Measurements from ENCODE around the gene DDX54.
"Not testable (repeated sequence)": the region's sequence is repeated elsewhere in the genome, so short reads cannot be mapped to it uniquely, and the experiment has no call there.

DDX54 gene

DNA sequence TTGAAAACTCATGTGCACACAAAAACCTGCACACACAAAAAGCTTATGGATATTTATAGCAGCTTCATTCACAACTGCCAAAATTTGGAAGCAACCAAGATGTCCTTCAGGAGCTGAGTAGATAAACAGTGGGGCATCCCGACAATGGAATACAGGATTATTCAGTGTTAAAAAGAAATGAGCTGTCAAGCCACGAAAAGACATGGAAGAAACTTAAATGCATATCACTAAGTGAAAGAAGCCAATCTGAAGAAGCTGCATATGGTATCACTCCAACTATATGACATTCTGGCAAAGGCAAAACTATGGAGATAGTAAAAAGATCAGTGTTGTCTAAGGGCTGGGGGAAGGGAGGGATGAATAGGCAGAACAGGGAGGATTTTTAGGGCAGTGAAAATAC, 30.7 kb upstream of the DDX54 start:
- DNase-seq (ENCODE audit: low read depth), result no peak

DNA sequence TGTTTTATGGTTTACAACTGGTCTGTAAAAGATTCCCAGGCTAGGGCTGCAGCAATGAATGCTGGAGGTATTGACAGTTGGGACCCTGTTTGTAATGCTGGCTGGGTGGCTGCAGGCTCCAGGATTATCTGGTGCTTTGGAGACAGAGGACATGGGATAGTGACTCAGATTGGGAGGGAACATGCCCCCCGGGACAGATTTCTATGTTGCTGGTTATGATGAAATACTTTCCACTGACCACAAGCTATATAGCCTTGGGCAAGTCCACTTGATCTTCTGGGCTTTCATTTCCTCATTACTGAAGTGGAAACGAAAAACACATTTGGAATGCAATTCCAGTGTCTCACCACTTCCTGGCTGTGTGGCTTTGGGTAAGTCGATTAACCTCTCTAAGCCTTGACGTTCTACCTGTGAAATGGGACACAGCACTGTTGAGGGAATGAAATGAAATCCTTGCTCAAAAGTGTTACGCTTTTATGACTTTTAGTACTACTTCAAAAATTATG, 29.7 kb upstream of the DDX54 start:
- DNase-seq (ENCODE audit: low read depth), result peak; percentile 98

DNA sequence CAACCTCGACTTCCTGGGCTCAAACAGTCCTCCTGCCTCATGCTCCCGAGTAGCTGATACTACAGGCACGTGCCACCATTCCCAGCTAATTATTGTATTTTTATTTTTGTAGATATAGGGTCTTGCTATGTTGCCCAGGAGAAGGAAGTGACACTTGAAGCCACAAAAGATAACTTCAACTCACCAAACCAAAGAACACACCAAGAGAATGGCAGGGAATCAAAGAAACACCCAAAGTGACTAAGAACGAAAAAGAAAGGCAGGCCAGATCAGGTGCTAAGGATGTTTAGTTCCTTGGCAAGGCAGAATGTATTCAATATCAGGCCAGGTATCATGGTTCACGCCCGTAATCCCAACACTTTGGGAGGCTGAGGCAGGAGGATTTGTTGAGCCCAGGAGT, 25.9 kb upstream of the DDX54 start:
- DNase-seq (ENCODE audit: low read depth), result no peak

DNA sequence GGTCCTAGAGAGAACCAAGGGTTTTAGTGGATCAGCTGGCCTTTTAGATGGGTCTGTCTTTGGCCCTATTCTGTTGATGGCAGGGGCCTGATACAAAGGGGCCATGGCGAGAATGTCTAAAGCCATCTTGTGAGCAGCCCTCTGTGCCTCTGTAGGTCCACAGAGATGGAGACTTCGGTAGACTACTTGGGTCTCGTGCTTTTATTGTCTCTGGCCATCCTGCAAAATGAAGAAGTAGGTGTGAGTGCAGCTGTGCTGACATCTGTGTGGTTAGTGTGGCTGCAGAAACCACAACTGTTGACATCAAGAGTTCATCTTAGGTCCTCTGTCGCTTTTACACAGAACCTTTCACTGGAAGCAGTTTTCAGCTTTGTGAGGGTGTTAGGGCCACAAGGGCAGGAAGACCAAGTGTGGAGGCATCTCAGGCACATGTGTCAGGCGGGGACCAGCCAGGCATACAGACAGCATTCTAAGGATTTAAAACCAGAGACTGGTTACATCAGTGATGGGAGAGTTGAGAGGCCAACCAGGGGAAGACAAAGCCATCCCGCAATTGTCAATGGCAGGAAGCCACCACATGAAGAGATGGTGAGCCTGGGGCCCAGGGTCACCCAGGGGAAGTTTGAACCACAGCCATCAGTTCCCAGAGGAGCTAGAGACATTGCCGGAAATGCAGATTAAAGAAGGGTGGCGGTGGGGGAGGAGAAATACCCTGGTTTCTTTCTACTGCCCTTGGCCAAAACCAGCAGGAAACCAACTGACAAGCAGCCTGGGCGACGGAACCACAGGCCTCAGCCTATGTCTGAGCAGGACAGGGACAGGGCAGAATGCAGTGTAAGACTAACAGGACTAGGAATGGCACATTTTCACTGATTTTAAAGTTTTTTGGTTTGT, 23.0 kb upstream of the DDX54 start:
- DNase-seq (ENCODE audit: low read depth), result no peak

DNA sequence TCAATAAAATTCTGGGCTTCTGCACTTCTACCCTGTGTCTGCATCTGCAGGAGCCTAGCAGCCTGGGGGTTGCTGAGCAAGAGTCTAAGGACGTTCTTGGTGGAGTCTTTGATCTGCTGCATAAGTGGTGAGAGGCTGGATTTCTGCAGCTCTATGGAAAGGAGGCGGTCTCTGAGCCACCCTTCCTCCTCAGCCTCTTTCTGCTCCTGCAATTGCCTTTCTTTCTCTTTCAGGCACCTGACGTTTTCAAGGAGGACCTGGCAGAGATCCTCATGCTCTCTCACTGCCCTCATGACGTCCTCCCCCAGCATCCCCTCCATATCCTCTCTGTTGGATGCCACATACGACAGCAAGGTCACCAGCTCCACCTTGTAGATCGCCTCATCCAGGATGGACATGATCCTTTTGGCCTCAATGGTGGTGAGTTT, 22.3 kb upstream of the DDX54 start:
- no peak for DNase-seq (ENCODE audit: low read depth)

DNA sequence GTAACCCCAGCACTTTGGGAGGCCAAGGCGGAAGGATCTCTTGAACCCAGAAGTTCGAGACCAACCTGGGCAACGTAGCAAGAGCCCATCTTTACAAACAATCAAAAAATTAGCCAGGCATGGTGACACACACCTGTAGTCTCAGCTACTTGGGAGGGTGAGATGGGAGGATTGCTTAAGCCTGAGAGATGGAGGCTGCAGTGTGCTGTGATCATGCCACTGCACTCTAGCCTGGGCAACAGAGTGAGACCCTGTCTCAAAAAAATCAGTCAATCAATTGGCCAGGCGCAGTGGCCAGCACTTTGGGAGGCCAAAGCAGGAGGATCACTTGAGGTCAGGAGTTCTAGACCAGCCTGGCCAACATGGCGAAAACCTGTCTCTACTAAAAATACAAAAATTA, 21.5 kb upstream of the DDX54 start:
- not testable (repeated sequence) for DNase-seq (ENCODE audit: low read depth)

DNA sequence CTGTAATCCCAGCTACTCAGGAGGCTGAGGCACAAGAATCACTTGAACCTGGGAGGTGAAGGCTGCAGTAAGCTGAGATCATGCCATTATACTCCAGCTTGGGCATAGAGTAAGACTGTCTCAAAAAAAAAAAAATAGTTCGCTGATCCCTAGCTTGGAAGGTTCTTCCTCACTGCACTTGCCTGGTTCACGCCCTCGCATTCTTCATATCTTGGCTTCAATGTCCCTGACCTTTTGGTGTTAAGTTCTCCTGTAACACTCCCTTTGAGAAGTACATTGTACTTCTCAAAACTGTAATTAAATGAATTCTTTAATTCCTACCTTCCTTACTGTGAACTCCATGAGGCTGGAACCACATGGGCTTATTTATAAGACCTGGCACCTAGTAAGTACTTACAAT, 19.5 kb upstream of the DDX54 start:
- DNase-seq (ENCODE audit: low read depth), result no peak

DNA sequence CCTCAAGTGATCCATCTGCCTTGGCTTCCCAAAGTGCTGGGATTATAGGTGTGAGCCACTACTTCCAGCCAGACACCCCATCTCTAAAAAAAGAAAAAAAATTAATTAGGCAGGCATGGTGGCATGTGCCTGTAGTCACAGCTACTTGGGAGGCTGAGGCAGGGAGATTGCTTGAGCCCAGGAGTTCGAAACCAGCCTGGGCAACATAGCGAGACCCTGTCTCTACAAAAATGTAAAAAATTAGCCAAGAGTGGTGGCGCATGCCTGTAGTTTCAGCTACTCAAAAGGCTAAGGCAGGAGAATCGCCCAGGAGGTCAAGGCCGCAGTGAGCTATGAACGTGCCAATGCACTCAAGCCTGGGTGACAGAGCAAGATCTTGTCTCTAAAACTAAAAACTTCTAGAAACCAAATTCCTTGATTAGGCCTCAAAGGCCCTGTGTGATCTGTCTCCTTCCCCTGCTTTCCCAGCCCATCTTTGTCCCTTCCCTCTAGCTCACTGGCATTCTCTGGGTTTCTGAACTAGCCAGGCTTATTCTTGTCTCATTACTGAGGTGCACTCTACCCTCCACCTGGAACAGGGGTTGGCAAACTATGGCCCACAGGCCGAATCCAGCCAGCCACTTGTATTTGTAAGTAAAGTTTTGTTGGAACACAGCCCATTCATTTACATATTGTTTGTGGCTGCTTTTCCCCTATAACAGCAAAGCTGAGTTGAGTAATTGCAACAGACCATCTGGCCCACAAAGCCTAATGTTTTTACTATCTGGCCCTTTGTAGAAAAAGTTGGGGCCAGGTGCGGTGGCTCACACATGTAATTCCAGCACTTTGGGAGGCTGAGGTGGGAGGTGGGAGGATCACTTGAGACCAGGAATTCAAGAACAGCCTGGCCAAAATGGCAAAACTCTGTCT, 18.8 kb upstream of the DDX54 start:
- no peak for DNase-seq (ENCODE audit: low read depth)

DNA sequence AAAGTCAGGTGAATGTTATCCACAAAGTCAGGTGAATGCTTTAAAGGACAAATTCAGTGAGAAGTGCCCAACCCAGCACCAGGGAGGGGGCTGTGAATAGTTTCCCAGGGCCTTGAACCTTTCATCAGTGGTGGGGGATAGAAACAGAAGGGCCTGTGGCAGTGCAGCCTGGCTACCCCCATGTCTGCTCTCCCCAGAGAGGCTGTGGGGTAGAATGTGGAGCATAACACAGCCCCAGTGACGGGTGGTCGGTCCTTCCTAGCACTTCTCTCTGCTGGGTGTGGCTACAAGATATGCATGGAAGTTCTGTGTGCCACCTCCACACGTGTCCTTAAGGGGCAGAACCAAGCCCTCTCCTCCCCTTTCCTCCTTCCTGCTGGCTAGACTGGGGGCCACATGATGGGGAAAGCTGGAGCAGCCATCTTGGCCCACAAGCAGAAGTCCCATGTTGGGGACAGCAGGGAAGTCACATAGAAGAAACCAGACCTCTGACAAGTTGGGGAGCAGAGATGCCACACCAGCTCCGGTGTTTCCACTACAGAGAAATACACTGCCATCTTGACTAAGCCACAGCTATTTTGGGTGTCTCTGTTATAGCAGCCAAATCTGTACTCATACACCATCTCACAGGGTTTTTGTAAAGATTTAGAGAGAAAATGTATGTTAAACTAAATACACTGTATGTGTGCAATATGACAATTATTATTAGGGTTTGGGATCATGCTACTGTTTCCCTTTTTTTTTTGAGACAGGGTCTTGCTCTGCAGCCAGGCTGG, 17.2 kb upstream of the DDX54 start:
- DNase-seq (ENCODE audit: low read depth), result no peak

DNA sequence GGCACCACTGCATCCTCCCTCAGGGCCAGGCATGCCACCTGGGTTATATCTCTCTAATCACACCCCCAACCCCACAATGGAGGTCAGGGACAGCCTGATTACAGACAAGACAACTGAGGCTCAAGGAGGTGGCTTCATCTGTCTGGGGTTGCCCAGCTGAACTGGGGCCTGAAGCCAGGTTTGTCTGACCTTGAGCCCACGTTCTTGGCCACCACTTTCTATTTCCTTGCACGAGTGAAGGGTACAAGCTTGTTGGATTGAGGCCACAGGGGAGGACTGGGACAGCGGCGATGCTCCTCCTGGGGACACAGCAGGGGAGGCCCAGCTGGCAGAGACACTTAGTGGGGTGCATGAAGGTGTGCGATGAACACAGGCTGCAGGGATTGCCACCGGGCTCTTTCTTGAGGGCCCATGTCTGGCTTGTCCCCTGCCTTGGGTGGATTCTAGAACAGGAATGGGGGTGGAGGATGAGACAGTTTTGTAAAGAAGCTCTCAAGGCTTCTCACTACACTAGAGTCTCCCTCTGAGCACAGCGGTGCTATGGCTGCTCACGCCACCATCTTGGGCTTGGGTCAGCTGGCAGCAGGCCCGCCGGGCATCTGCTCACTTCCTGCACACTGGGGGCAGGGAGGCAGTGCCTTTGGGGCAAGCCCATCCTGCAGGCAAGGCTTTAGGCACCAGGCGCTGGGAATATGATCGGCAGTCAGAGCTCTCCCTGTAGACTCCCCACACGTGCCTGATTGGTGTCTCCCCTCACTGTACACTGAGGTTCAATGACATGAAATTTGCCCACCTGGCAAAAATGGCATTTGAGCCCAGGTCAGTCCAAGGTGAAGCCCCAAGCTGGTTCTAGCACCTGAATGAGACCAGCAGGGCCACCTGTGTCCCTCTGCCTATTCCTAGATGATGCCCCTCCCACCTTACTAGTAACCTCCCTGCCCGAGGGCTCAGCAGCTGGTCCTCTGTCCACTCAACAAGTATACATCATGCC, 16.2 kb upstream of the DDX54 start:
- DNase-seq (ENCODE audit: low read depth), result no peak

DNA sequence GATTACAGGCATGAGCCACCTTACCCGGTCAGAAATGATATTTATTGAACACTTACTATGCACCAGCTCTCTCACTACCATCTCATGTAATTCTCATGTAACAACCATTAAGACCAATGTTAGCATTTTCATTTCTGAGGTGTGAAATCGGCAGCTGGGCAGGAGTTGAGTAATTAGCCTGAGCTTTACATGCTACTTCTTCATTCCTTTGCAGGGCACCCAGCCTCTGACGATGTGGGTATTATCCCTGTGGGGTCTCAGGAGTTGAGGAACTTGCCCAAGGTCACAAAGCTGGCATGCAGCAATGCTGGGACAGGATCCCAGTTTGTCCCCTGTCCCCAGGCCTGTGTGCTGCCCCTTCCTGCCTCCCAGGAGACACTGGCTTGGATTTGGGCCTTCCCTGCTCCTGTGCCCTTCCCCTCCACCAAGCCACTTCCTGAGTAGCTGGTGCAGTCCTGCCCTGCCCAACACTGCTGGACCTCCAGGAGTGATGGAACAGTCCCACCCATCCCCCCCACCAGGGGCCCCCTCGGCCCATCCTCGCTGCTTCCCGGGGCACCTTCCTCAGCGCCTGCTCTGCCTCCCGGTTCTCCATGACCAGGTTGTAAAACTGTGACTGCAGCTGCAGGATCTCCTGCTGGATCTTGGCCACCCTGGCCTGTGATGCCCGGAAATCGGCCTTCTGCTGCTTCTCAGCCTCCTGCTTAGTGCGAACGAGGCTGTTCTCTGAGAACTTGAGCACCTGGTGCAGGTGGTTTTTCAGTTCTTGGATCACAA, 14.9 kb upstream of the DDX54 start:
- no peak for DNase-seq (ENCODE audit: low read depth)

DNA sequence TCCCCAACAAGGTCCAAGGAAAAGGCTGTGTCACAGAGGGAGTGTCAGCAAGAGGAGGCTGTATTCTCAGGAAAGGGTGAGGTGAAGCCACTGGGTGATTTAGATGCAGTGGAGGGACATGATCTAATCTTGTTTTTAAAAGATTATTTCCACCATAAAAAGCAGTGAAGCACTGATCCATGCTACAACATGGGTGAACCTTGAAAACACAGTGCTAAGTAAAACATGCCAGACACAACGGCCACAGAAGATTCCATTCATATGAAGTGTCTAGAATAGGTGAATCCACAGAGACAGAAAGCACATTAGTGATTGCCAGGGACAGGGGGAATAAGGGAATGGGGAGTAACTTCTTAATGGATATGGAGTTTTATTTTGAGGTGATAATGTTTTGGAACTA, 13.0 kb upstream of the DDX54 start:
- DNase-seq (ENCODE audit: low read depth), result no peak

DNA sequence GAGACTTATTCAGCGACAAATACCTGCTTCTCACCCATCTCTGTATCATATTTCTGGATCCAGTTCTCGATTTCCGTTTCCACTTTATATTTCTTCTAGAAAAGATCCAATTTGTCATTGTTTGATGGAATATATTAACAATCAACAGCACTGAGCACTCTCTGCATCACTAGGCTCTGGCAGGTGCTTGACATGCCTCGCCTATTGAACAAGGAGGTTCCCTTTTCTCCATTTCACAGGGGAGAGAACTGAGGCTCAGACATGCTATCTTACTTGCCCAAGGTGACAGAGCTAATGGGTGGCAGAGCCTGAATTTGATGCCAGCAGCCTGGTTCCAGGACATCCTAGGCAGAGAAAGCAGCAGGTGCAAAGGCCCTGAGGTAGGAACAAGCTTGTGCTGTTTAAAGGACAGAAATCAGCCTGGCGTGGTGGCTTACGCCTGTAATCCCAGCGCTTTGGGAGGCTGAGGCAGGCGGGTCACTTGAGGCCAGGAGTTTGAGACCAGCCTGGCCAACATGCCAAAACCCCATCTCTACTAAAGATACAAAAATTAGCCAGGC, 12.3 kb upstream of the DDX54 start:
- no peak for DNase-seq (ENCODE audit: low read depth)

DNA sequence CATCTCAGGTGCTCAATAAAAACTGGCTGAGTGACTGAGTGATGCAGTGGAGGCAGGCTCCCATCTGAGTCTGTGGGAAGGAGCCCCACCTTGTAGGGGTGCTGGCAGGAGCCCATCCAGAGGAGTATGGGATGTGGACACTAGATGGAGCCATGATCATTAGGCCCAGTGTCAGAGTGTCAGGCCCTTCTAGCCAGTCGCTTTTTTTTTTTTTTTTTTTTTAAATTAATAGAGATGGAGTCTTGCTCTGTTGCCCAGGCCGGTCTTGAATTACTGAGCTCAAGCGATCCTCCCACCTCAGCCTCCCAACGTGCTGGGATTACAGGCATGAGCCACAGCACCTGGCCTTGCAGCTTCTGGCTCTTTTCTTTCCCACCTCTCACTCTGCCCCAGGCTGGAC, 11.7 kb upstream of the DDX54 start:
- DNase-seq (ENCODE audit: low read depth), result peak; percentile 66

DNA sequence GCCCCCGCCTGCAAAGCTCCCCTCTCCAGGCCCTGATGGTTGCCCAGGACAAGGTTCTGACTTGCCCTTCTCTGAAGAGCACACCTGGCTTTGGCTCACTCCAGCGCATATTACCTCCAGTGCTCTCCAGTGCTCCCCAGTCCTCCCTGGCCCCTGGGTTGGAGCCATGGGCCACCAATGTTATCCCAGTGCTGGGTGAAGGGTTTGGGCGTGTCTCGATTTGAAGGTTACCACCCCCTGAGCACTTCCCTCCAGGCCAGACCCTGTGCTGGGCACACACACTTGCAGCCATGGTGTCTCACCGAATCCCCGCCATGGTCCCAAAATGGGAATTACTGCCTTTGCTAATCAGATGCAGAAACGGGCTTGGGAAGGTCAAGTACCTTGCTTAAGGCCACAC, 11.3 kb upstream of the DDX54 start:
- no peak for DNase-seq (ENCODE audit: low read depth)

DNA sequence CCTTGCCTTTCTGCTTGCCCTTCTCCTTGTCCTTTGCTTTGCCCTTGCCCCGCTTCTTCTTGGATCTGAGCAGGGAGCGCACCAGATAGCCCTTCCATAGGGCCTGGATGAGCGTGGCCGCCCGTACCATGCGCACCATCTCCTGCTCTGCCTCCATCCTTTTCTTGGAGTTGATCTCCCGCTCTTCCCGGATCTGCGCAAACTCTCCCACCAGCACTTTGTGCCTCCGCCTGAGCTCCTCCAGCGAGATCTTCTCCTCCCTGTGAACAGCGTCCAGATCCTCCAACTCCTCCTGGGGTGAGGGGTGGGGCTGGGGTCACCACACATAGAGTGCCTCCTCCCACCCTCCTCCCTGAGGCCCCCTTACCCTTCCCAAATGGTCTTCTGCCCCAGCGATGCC, 10.3 kb upstream of the DDX54 start:
- no peak for DNase-seq (ENCODE audit: low read depth)

DNA sequence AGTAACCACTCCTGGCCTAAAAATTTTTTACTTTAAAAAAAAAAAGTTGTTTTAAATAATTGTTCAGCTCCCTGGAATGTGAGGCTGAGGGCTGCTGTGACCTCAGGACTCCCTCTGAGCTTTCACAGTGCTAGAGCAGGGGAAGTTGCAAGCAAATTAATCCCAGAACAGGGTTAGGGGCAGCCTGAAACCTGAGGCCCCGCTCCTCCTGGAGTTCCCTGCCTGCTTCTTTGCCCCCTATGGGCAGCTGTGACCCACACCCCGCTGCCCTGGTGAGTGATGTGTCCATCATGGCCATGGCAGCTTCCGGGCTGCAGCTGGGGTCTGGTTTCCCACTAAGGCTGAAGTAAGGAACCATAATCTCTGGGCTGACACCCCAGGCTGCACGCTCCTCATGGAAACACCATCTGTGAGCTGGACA, 9.7 kb upstream of the DDX54 start:
- DNase-seq (ENCODE audit: low read depth), result no peak

DNA sequence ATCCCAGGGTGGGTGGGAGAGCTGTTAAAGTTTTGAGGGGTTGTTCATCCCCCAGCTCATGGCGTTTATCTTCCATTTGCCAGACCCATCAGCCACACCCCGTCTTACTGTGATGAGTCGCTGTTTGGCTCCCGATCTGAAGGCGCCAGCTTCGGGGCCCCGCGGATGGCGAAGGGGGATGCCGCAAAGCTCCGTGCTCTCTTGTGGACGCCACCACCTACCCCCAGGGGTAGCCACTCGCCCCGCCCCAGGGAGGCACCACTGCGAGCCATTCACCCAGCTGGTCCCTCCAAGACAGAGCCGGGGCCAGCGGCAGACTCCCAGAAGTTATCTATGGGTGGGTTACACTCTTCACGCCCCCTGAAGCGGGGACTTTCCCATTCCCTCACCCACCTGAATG, 5.9 kb upstream of the DDX54 start:
- no peak for DNase-seq (ENCODE audit: low read depth)

DNA sequence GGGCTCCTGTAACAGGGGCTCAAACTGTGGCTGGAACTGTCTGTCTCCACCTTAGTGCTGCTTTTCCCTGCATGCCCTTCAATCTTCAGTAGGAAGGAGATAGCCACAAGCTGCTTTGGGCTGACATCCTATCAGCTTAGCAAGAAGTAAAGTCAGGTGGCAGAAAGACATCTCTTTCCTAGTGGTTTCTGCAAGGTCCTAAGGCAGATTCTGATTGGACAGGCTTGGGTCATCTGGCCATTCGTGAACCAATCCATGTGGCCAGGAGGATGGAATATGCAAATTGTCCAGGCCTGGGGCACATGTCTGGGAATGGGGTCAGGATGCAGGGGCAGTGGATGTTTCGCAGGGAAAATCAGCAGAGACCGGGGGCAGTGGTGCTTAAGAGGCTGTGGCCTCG, 5.5 kb upstream of the DDX54 start:
- no peak for DNase-seq (ENCODE audit: low read depth)

DNA sequence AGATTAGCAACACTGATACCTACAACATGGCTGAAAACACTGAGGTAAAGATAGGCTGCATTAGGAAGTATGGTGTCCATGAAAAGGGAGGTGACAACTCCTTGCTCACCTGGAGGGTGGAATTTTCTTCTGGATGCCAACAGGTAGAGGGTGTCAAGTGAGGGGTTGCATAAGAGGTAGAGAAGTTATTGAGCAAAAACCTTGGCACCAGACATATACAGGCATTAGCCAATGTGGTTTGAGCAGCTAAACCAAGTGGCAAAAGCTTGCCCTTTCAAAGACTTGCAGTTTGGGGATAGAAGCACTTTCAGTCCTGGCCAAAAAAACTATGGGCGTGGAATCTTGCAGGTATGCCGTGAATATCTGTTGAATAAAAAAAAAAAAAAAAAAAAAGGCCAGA, 4.1 kb upstream of the DDX54 start:
- DNase-seq (ENCODE audit: low read depth), result no peak
